Measurements from ENCODE around the gene ST6GALNAC5.

The ST6GALNAC5 gene

GRCh38 chr1:76933847-76934815, 66.9 kb downstream of the ST6GALNAC5 start:
- no peak overlapping the region for H3K27ac ChIP-seq (ENCODE audit: insufficient read depth in 1 of 2, low read depth in 1 of 2, low read length in 2 of 2, poor library complexity in 1 of 2, severe bottlenecking in 2 of 2)
- POLR2A ChIA-PET = no interaction called here
- H3K4me3 ChIP-seq (ENCODE audit: control insufficient read depth in 1 of 7, extremely low read depth in 1 of 7, insufficient read depth in 4 of 7, low read depth in 2 of 7, low read length in 6 of 7) = no peak overlapping the region
- H3K36me3 ChIP-seq (ENCODE audit: control insufficient read depth in 4 of 4, insufficient read depth in 4 of 4, low read length in 3 of 4) = no peaks in the 10 kb centered on the region
- peaks cover 0 to 5% (median 0%) of the 10 kb centered on the region in 5 experiments for H3K9me3 ChIP-seq (ENCODE audit: control extremely low read depth in 1 of 5, control insufficient read depth in 4 of 5, insufficient read depth in 2 of 5, low read depth in 1 of 5, low read length in 4 of 5)
- peak in 2 of 3 donors; percentile 15 to 46 for DNase-seq
- peaks cover 0 to 5% (median 0%) of the 10 kb centered on the region in 4 experiments for H3K4me1 ChIP-seq (ENCODE audit: control extremely low read depth in 1 of 4, control insufficient read depth in 4 of 4, insufficient read depth in 4 of 4, low read length in 3 of 4)
- CTCF ChIA-PET = no interaction called here
- WGBS (ENCODE audit: insufficient coverage) = 95% methylated on average over 5 of the region's 6 CpGs
- no peaks in the 10 kb centered on the region for H3K27me3 ChIP-seq (replicated peaks in 2 of 5; ENCODE audit: control insufficient read depth in 4 of 5, insufficient read depth in 5 of 5, low read length in 4 of 5)

DNA sequence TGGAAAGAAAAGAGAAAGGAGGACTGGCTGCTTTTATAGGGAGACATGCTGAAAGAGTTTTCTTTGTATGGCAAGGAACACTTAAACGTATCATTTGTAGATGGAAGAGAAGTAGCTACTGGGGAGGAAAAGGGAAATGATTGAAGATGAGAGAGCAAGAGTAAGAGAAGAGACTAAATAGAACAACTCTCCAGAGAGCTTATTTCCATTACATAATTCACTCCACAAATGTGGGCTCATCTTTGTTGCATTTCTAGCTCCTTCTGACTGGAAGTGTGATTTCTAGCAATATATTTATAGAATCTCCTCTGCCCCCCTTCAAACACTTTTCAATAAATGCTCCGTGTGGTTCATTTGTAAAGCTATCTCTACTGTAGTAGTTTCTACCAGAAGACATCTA, 71.0 kb downstream of the ST6GALNAC5 start:
- Histone ChIP-seq H3K36me3 (ENCODE audit: control insufficient read depth in 4 of 4, insufficient read depth in 4 of 4, low read length in 3 of 4) (no peaks in the 10 kb centered on the region), H3K27me3 (replicated peaks in 2 of 5; ENCODE audit: control insufficient read depth in 4 of 5, insufficient read depth in 5 of 5, low read length in 4 of 5) (no peaks in the 10 kb centered on the region), H3K27ac (ENCODE audit: insufficient read depth in 1 of 2, low read depth in 1 of 2, low read length in 2 of 2, poor library complexity in 1 of 2, severe bottlenecking in 2 of 2) (no peak overlapping the region), H3K9me3 (ENCODE audit: control extremely low read depth in 1 of 5, control insufficient read depth in 4 of 5, insufficient read depth in 2 of 5, low read depth in 1 of 5, low read length in 4 of 5) (no peaks in the 10 kb centered on the region), H3K4me3 (ENCODE audit: control insufficient read depth in 1 of 7, extremely low read depth in 1 of 7, insufficient read depth in 4 of 7, low read depth in 2 of 7, low read length in 6 of 7) (no peak overlapping the region), H3K4me1 (ENCODE audit: control extremely low read depth in 1 of 4, control insufficient read depth in 4 of 4, insufficient read depth in 4 of 4, low read length in 3 of 4) (peaks cover 0 to 4% (median 0%) of the 10 kb centered on the region in 4 experiments)
- POLR2A ChIA-PET = no interaction called here
- DNase-seq = no peak
- WGBS (ENCODE audit: insufficient coverage) = 100% methylated on average over 1 of the region's 2 CpGs
- CTCF ChIA-PET = no interaction called here

DNA sequence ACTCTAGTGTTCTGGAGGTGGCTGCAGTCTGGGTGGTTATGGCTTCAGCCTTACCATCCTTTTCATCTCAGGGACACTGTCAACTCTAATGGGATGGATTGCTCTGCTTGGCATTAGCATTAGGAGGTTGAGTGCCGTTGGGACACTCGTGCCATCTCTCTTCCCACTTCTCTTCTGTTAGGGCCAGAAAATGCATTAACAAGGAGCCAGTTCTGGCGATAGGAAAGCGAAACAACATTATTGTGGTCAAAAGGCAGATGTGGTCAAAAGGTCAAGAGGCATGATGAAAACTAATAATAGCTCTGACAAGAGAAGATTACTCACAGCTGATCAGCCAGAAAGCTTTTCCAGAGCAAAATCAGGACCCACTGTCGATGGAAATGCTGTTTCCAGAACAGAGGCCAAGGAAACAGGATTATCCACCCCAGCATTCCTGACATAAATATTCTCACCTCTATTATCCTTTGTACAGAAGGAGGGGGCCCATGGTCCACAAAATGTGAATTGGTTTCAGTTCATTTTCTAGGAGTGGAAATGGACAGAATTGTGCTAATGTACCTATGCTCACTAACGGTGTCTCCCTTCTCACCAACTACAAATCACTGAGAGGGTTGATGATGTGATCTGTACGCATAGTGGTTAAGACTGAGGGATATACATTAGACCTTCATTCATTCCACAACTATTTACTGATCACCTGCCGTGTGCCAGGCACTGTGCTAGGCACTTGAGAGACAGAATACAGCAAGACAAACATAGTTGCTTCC, 72.0 kb downstream of the ST6GALNAC5 start:
- POLR2A ChIA-PET = no interaction called here
- DNase-seq = no peak
- 100% methylated on average over 2 of the region's 8 CpGs for WGBS (ENCODE audit: insufficient coverage)

DNA sequence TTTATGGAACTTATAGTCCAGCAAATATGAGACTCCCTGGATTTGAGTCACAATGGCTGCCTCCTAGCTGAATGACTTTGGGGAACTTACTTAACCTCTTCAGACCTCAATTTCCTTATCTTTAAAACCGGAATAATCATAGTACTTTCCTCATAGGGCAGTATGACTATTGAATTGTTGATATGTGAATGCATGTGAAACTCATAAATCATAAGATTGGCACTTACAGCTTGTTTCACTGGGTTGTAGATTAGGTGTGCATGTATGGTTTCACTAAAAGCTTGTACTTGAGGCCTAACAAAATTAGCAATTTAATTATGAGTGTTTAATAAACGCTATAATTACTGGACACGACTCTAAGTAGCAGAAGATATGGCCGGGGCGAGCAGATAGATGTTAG, 72.5 kb downstream of the ST6GALNAC5 start:
- no peak for DNase-seq
- Histone ChIP-seq H3K27ac (ENCODE audit: insufficient read depth in 1 of 2, low read depth in 1 of 2, low read length in 2 of 2, poor library complexity in 1 of 2, severe bottlenecking in 2 of 2) (no peak overlapping the region), H3K36me3 (ENCODE audit: control insufficient read depth in 4 of 4, insufficient read depth in 4 of 4, low read length in 3 of 4) (no peaks in the 10 kb centered on the region), H3K27me3 (replicated peaks in 2 of 5; ENCODE audit: control insufficient read depth in 4 of 5, insufficient read depth in 5 of 5, low read length in 4 of 5) (no peaks in the 10 kb centered on the region), H3K4me3 (ENCODE audit: control insufficient read depth in 1 of 7, extremely low read depth in 1 of 7, insufficient read depth in 4 of 7, low read depth in 2 of 7, low read length in 6 of 7) (no peak overlapping the region), H3K4me1 (ENCODE audit: control extremely low read depth in 1 of 4, control insufficient read depth in 4 of 4, insufficient read depth in 4 of 4, low read length in 3 of 4) (no peaks in the 10 kb centered on the region), H3K9me3 (ENCODE audit: control extremely low read depth in 1 of 5, control insufficient read depth in 4 of 5, insufficient read depth in 2 of 5, low read depth in 1 of 5, low read length in 4 of 5) (no peaks in the 10 kb centered on the region)
- CTCF ChIA-PET = no interaction called here
- POLR2A ChIA-PET = no interaction called here
- WGBS (ENCODE audit: insufficient coverage) = 82% methylated on average over 4 of the region's 5 CpGs

More for the DNA sequence above, 72.0 kb downstream of the ST6GALNAC5 start:
- no peak overlapping the region for H3K4me3 ChIP-seq (ENCODE audit: control insufficient read depth in 1 of 7, extremely low read depth in 1 of 7, insufficient read depth in 4 of 7, low read depth in 2 of 7, low read length in 6 of 7)
- H3K9me3 ChIP-seq (ENCODE audit: control extremely low read depth in 1 of 5, control insufficient read depth in 4 of 5, insufficient read depth in 2 of 5, low read depth in 1 of 5, low read length in 4 of 5) = no peaks in the 10 kb centered on the region
- CTCF ChIA-PET = no interaction called here
- no peaks in the 10 kb centered on the region for H3K36me3 ChIP-seq (ENCODE audit: control insufficient read depth in 4 of 4, insufficient read depth in 4 of 4, low read length in 3 of 4)
- H3K27ac ChIP-seq (ENCODE audit: insufficient read depth in 1 of 2, low read depth in 1 of 2, low read length in 2 of 2, poor library complexity in 1 of 2, severe bottlenecking in 2 of 2) = no peak overlapping the region
- H3K27me3 ChIP-seq (replicated peaks in 2 of 5; ENCODE audit: control insufficient read depth in 4 of 5, insufficient read depth in 5 of 5, low read length in 4 of 5) = no peaks in the 10 kb centered on the region
- H3K4me1 ChIP-seq (ENCODE audit: control extremely low read depth in 1 of 4, control insufficient read depth in 4 of 4, insufficient read depth in 4 of 4, low read length in 3 of 4) = no peaks in the 10 kb centered on the region

GRCh38 chr1:76940571-76941335, 73.5 kb downstream of the ST6GALNAC5 start:
- DNase-seq = no peak
- POLR2A ChIA-PET = no interaction called here
- H3K27me3 ChIP-seq (replicated peaks in 2 of 5; ENCODE audit: control insufficient read depth in 4 of 5, insufficient read depth in 5 of 5, low read length in 4 of 5) = no peaks in the 10 kb centered on the region
- H3K4me3 ChIP-seq (ENCODE audit: control insufficient read depth in 1 of 7, extremely low read depth in 1 of 7, insufficient read depth in 4 of 7, low read depth in 2 of 7, low read length in 6 of 7) = no peak overlapping the region
- CTCF ChIA-PET = interaction anchor here (0.9 kb wide), 2 partner anchors 10 to 39 kb away, joined by 3 read pairs; no protein-coding TSS in a partner anchor
- no peaks in the 10 kb centered on the region for H3K9me3 ChIP-seq (ENCODE audit: control extremely low read depth in 1 of 5, control insufficient read depth in 4 of 5, insufficient read depth in 2 of 5, low read depth in 1 of 5, low read length in 4 of 5)
- WGBS (ENCODE audit: insufficient coverage) = 100% methylated on average over 4 of the region's 4 CpGs
- H3K4me1 ChIP-seq (ENCODE audit: control extremely low read depth in 1 of 4, control insufficient read depth in 4 of 4, insufficient read depth in 4 of 4, low read length in 3 of 4) = no peaks in the 10 kb centered on the region
- no peaks in the 10 kb centered on the region for H3K36me3 ChIP-seq (ENCODE audit: control insufficient read depth in 4 of 4, insufficient read depth in 4 of 4, low read length in 3 of 4)
- H3K27ac ChIP-seq (ENCODE audit: insufficient read depth in 1 of 2, low read depth in 1 of 2, low read length in 2 of 2, poor library complexity in 1 of 2, severe bottlenecking in 2 of 2) = no peak overlapping the region

GRCh38 chr1:76942549-76942948, 75.3 kb downstream of the ST6GALNAC5 start:
- POLR2A ChIA-PET = interaction anchor here (0.7 kb wide), 1 partner anchor 16 kb away, joined by 3 read pairs; no protein-coding TSS in a partner anchor
- no peak for DNase-seq
- CTCF ChIA-PET = no interaction called here
- Histone ChIP-seq H3K36me3 (ENCODE audit: control insufficient read depth in 4 of 4, insufficient read depth in 4 of 4, low read length in 3 of 4) (no peaks in the 10 kb centered on the region), H3K9me3 (ENCODE audit: control extremely low read depth in 1 of 5, control insufficient read depth in 4 of 5, insufficient read depth in 2 of 5, low read depth in 1 of 5, low read length in 4 of 5) (no peaks in the 10 kb centered on the region), H3K4me3 (ENCODE audit: control insufficient read depth in 1 of 7, extremely low read depth in 1 of 7, insufficient read depth in 4 of 7, low read depth in 2 of 7, low read length in 6 of 7) (no peak overlapping the region), H3K27me3 (replicated peaks in 2 of 5; ENCODE audit: control insufficient read depth in 4 of 5, insufficient read depth in 5 of 5, low read length in 4 of 5) (no peaks in the 10 kb centered on the region), H3K27ac (ENCODE audit: insufficient read depth in 1 of 2, low read depth in 1 of 2, low read length in 2 of 2, poor library complexity in 1 of 2, severe bottlenecking in 2 of 2) (no peak overlapping the region), H3K4me1 (ENCODE audit: control extremely low read depth in 1 of 4, control insufficient read depth in 4 of 4, insufficient read depth in 4 of 4, low read length in 3 of 4) (no peaks in the 10 kb centered on the region)
- 100% methylated on average over 2 of the region's 2 CpGs for WGBS (ENCODE audit: insufficient coverage)

Data from common myeloid progenitor, CD34-positive (primary cell).